Prostate gland (tissue), 2 donors: ENCODE measurements around the gene FAM184B.

Source experiments
- POLR2A ChIP-seq: fragments of 450-650 bp; IDR thresholded peaks from one replicate; pipeline ENCODE4 v1.6.1; 2016; ENCODE audit warnings: antibody characterized with exemption, mild to moderate bottlenecking
- POLR2AphosphoS5 ChIP-seq: sonication (generic); formaldehyde crosslinking; IDR thresholded peaks from one replicate; pipeline ENCODE4 v1.6.1; 2017; ENCODE audit warnings: antibody characterized with exemption
- TF ChIP-seq, protein P1 (sequence below), 4 experiments: fragments of 200-600 bp in 2 of 4; fragments of 450-650 bp in 2 of 4; sonication (generic) in 2 of 4; IDR thresholded peaks; 1 replicate in 3 of 4; 2 replicates in 1 of 4; pipeline ENCODE4 v1.5.1; 2016 to 2019; ENCODE audit warnings: antibody characterized with exemption in 4 of 4, mild to moderate bottlenecking in 2 of 4, moderate library complexity in 2 of 4

DNA sequence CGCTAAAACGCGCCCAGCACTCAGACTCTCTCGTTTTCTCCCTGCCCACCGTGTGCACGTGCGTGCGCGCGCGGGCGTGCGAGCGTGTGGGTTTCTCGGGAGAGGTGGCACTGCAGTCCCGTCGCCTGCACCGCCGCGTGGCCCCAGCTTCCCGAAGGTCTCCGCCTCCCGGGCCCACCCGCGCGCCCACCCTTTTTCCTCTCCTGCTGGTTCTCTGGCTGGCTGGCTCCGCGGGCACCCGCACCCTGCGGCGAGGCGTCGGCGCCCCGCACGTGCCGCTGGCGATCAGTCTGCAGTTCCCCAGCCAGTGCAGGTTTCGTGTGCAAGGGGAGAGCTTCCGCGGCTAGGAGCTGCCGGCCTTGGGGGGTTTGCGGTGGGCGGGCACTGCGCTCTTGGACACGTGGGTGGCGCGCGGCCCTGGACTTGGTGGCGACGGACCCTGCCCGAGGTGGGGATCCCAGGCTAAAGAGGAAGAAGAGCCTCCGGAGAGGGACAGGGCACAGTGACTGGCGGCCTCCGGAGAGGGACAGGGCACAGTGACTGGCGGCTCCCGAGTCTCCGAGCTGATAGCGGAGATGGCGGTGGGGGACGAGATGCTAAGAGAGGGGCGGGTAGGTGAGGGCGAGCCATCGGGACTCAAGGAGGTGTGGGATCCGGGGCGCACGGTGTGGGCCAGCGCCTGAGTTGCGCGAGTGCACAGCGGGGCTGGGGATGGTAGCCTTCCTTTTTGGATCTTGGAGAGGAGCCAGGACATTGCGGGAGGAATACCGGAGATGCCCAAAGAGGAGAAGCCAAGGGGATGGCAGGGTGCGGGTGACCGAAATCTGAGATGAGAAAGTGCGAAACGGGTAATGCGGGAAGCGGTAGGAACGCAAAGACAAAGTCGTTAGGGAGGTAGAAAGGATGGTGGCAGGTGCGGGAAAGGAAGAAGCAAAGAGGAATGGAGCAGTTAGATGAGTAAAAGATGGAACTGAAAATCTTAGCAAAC, at the start of gene FAM184B:
- TF ChIP-seq POLR2AphosphoS5 = no peak
- TF ChIP-seq, protein P1, sequence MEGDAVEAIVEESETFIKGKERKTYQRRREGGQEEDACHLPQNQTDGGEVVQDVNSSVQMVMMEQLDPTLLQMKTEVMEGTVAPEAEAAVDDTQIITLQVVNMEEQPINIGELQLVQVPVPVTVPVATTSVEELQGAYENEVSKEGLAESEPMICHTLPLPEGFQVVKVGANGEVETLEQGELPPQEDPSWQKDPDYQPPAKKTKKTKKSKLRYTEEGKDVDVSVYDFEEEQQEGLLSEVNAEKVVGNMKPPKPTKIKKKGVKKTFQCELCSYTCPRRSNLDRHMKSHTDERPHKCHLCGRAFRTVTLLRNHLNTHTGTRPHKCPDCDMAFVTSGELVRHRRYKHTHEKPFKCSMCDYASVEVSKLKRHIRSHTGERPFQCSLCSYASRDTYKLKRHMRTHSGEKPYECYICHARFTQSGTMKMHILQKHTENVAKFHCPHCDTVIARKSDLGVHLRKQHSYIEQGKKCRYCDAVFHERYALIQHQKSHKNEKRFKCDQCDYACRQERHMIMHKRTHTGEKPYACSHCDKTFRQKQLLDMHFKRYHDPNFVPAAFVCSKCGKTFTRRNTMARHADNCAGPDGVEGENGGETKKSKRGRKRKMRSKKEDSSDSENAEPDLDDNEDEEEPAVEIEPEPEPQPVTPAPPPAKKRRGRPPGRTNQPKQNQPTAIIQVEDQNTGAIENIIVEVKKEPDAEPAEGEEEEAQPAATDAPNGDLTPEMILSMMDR (IDR thresholded peaks at IDR 0.05) = no peak
- no peak for TF ChIP-seq POLR2A
